HG02642 (cell line): ENCODE measurements around the gene SGSH.
"Not testable (repeated sequence)": the region's sequence is repeated elsewhere in the genome, so short reads cannot be mapped to it uniquely, and the experiment has no call there.

Experiments
- ATAC-seq: cut with Tn5 transposase; IDR thresholded peaks from one replicate; pipeline ENCODE4 v1.9.1; 2021; ENCODE audit warnings: mild to moderate bottlenecking; ENCODE audit not compliant: unreplicated experiment, poor library complexity

The SGSH gene

DNA sequence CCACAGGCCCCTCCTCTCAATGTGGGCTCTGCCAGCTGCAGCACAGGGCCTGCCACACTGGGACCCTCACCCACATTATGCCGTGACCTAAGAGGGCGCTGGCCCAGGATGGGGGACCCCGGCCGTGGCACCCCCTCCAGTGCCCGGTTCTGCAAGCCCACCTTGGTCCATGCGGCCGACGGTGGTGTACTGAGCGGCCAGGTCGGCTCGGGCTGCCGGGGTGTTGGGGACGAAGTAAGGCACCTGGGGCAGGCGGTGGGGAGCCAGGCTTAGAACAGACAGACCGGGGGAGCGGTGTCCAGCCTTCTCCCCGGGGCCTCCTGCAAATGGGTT lies 6.5 kb downstream of the SGSH start:
- no peak for ATAC-seq

- ATAC-seq = no peak
Observed at GRCh38 chr17:80212962-80213642, 7.0 kb downstream of the SGSH start.

- no peak for ATAC-seq
Observed at GRCh38 chr17:80212511-80212910, 7.6 kb downstream of the SGSH start.

GRCh38 chr17:80212109-80212508 lies 8.0 kb downstream of the SGSH start:
- no peak for ATAC-seq

GRCh38 chr17:80210348-80211108 lies 9.6 kb downstream of the SGSH start:
- ATAC-seq = no peak

DNA sequence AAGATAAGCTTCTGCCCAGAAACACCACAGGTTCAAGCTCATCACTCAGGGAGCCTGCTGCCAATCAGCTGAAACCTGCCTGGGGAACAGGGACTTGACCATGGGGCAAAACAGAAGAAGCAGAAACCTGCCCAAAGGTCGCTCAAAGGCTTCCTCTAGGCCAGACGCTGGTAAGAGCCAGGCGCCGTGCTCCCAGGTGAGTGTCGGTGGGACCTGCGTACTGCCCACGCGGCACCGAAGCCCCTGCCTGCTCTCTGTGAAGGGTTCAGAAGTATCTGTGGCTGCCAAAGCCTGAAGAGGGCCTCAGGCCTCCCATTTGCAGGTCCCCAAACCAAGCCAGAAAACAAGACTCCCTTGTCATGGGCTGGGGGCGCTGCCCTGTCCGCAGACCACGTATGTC lies 10.4 kb downstream of the SGSH start:
- ATAC-seq = no peak

GRCh38 chr17:80208050-80208449 lies 12.1 kb downstream of the SGSH start:
- no peak for ATAC-seq

GRCh38 chr17:80205811-80206210 lies 14.3 kb downstream of the SGSH start:
- ATAC-seq = no peak

- no peak for ATAC-seq
Observed at GRCh38 chr17:80204626-80205468, 15.3 kb downstream of the SGSH start.

DNA sequence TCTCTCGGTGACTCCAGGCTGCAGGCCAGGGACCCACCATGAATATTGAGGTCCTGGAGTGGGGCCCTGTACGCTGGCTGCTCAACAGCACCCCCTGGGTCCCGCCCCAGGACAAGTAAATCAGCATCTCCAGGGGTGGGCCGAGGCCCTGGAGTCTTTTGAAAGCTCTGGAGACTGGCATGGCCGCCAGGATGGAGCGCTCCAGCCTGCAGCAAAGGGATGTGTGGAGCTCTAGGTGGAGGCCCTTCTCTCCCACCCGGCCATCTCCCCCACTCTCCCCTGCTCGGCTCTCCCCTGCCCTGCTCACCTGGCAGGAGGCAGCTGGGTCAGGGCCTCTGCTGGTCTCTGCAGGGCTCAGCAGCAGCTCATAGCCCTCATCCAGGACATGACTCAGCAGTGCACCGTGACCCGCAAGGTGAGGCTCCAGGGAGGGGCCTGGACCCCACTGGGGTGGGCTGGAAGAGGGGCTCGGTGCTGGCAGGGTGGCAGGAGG lies 16.6 kb downstream of the SGSH start:
- ATAC-seq = no peak

GRCh38 chr17:80202197-80202596 lies 17.9 kb downstream of the SGSH start:
- no peak for ATAC-seq

GRCh38 chr17:80201446-80201845 lies 18.7 kb downstream of the SGSH start:
- ATAC-seq = no peak

DNA sequence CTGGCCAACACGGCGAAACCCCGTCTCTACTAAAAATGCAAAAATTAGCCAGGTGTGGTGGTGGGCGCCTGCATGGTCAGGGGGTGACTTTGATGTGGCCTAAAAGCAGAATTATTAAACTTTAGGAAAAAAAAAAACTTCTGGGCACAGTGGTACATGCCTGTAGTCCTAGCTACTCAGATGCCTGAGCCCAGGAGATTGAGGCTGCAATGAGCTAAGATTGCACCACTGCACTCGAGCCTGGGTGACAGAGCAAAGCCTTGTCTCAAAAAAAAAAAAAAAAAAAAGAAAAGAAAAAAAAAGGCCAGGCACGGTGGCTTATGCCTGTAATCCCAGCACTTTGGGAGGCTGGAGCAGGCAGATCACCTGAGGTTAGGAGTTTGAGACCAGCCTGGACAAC lies 20.8 kb downstream of the SGSH start:
- ATAC-seq = not testable (repeated sequence)

DNA sequence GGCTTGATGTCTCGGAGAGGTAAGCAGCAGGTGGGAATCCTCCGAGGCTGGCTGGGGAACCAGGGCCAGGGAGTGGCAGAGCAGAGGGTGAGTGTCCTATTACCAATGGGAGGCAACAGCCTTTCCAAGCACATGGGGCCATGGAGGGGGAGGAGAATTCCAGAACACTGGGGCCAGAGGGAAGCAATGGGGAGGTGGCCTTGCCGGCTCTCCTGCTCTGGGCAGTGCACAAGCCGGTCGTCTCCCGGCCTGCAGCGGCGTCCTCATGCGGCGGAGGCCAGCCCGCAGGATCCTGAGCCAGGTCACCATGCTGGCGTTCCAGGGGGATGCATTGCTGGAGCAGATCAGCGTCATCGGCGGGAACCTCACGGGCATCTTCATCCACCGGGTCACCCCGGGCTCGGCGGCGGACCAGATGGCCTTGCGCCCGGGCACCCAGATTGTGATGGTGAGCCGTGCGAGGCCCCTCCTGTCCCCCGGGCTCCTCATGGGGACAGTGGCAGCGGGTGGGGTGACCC lies 21.9 kb downstream of the SGSH start:
- ATAC-seq = no peak

DNA sequence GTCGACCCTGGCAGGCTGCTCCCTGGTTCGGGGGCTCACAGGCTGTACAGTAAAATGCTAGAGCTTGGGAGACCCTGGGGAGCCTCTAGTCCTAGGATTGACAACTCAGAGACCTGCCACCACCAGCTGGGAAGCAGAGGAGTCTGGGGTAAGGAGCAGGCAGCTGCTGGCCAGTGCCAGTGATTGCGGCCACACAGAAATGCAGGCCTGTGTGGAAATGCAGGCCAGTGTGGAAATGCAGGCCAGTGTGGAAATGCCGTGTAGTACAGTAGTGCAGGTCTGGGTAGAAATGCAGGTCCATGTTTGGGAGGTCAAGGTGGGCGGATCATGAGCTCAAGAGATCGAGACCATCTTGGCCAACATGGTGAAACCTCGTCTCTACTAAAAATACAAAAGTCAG lies 23.5 kb downstream of the SGSH start:
- ATAC-seq = no peak

- ATAC-seq = no peak
Observed at GRCh38 chr17:80195671-80196529, 24.2 kb downstream of the SGSH start.

- no peak for ATAC-seq
Observed at GRCh38 chr17:80195141-80195540, 25.0 kb downstream of the SGSH start.

GRCh38 chr17:80191865-80192661 lies 28.1 kb downstream of the SGSH start:
- ATAC-seq = no peak

GRCh38 chr17:80191192-80191591 lies 28.9 kb downstream of the SGSH start:
- ATAC-seq = no peak
